ENCODE results near the gene LSM4.

The LSM4 gene

GRCh38 chr19:18274219-18274780, 48.6 kb downstream of the LSM4 start, which contains the start of gene IQCN:
IQCN (minus strand) TSS chr19:18274452; CDS start chr19:18269478, 4,974 bp downstream.
- no peak for DNase-seq

- no peak for DNase-seq
These were observed 49.2 kb downstream of the LSM4 start for GRCh38 chr19:18273561-18274218.

GRCh38 chr19:18271433-18271841, 51.4 kb downstream of the LSM4 start:
- no peak for DNase-seq

GRCh38 chr19:18270326-18270725, 52.5 kb downstream of the LSM4 start:
- no peak for DNase-seq

- DNase-seq, result no peak
These were observed 53.7 kb downstream of the LSM4 start for GRCh38 chr19:18269070-18269723.

GRCh38 chr19:18266771-18267686, 55.8 kb downstream of the LSM4 start:
- DNase-seq, result no peak

GRCh38 chr19:18265582-18265981, 57.3 kb downstream of the LSM4 start:
- no peak for DNase-seq

GRCh38 chr19:18264971-18265540, 57.8 kb downstream of the LSM4 start:
- no peak for DNase-seq

- no peak for DNase-seq
These were observed 58.6 kb downstream of the LSM4 start for GRCh38 chr19:18264137-18264854.

GRCh38 chr19:18263324-18264136, 59.3 kb downstream of the LSM4 start:
- no peak for DNase-seq

- DNase-seq, result no peak
These were observed 60.0 kb downstream of the LSM4 start for GRCh38 chr19:18262917-18263316.

GRCh38 chr19:18262144-18262543, 60.7 kb downstream of the LSM4 start:
- no peak for DNase-seq

- DNase-seq, result no peak
These were observed 61.4 kb downstream of the LSM4 start for GRCh38 chr19:18261474-18261873.

- DNase-seq, result no peak
These were observed 63.0 kb downstream of the LSM4 start for GRCh38 chr19:18259893-18260292.

- DNase-seq, result no peak
These were observed 65.1 kb downstream of the LSM4 start for GRCh38 chr19:18257503-18258470.

Data from GDM1 (cell line).